ENCODE results near the gene ZNF71. TPM values are rescaled to one million over a fixed set of nuclear protein-coding genes. Genes with fewer than 3 reads are reported as not detected.

ZNF71 gene
- total RNA-seq (2013) = 2.5 TPM
- polyA plus RNA-seq (1 to 10 TPM; 2.6 to 4.0 (median 4.0) TPM), polyA minus RNA-seq (3.7 and 6.0 TPM in 2 replicates), total RNA-seq (0.92 to 7.4 (median 1.6) reads per million in 11 experiments)

- H3K79me2 ChIP-seq (ENCODE audit: insufficient read depth, low read length) = peaks cover 10% of the 10 kb centered on the region
These were observed at the start of gene ZNF71 for GRCh38 chr19:56594783-56595547. Gene ZNF71, plus strand, starts transcription at chr19:56595302. Its CDS starts 6,257 bp downstream, at chr19:56601559.

More at GRCh38 chr19:56594783-56595547, at the start of gene ZNF71:
- peak; percentile 69 to 78 (median 71) for DNase-seq
- intact Hi-C loops (cut with micrococcal nuclease) = no loop called here
- peaks cover 10 to 23% of the 10 kb centered on the region in 2 donors for H3K36me3 Mint-ChIP-seq
- H3K4me1 ChIP-seq (ENCODE audit: control insufficient read depth in 1 of 2, insufficient read depth in 2 of 2, low read length in 2 of 2) = peaks cover 13 to 17% of the 10 kb centered on the region in 2 donors
- H3K4me3 ChIP-seq (replicated peaks in 1 of 3; ENCODE audit: low read depth in 2 of 3, low read length in 3 of 3) = peak within 1 kb of the TSS; percentile 63 to 92 (median 67)
- H3K27ac Mint-ChIP-seq = peak within 1 kb of the TSS in 5 of 7 donors; percentile 5 to 84 (median 73)
- H3K9me3 ChIP-seq (replicated peaks in 1 of 2; ENCODE audit: control insufficient read depth in 1 of 2, insufficient read depth in 1 of 2, low read length in 2 of 2) = peaks cover 49% of the 10 kb centered on the region in 2 donors
- H3K4me3 Mint-ChIP-seq = peak within 1 kb of the TSS; percentile 93 to 94
- H3K4me2 ChIP-seq (replicated peaks; ENCODE audit: extremely low read depth, low read length, poor library complexity, severe bottlenecking) = peak within 1 kb of the TSS; percentile 97
- H3K4me1 Mint-ChIP-seq = peaks cover 14% of the 10 kb centered on the region
- H3K27ac ChIP-seq (ENCODE audit: low read depth in 1 of 2, low read length in 2 of 2) = peak within 1 kb of the TSS in 1 of 2 donors; percentile 64
- H3K36me3 ChIP-seq (replicated peaks in 1 of 2; ENCODE audit: control insufficient read depth in 1 of 2, insufficient read depth in 2 of 2, low read length in 2 of 2) = no peaks in the 10 kb centered on the region
- H4K20me1 ChIP-seq (ENCODE audit: insufficient read depth, low read length) = no peaks in the 10 kb centered on the region
- no peaks in the 10 kb centered on the region for H3K27me3 Mint-ChIP-seq (ENCODE audit: low read depth in 3 of 3)
- H3K9ac ChIP-seq (ENCODE audit: insufficient read depth, low read length, poor library complexity, severe bottlenecking) = peak within 1 kb of the TSS; percentile 80
- TF ChIP-seq CTCF (IDR thresholded peaks at IDR 0.05) = no peak
- H3K9me3 Mint-ChIP-seq = peaks cover 42 to 72% (median 51%) of the 10 kb centered on the region in 7 donors
- peak within 1 kb of the TSS; percentile 96 for H2AFZ ChIP-seq (ENCODE audit: insufficient read depth, low read depth, low read length, poor library complexity, severe bottlenecking)
- WGBS (ENCODE audit: insufficient coverage) = under 1% methylated on average over 48 of the region's 52 CpGs
- H3K27me3 ChIP-seq (ENCODE audit: control insufficient read depth in 2 of 2, insufficient read depth in 2 of 2, low read length in 2 of 2) = no peaks in the 10 kb centered on the region

All from CD14-positive monocyte (primary cell).